ENCODE data around the gene RNF8.
"Not testable (repeated sequence)": the region's sequence is repeated elsewhere in the genome, so short reads cannot be mapped to it uniquely, and the experiment has no call there.

RNF8 gene

DNA sequence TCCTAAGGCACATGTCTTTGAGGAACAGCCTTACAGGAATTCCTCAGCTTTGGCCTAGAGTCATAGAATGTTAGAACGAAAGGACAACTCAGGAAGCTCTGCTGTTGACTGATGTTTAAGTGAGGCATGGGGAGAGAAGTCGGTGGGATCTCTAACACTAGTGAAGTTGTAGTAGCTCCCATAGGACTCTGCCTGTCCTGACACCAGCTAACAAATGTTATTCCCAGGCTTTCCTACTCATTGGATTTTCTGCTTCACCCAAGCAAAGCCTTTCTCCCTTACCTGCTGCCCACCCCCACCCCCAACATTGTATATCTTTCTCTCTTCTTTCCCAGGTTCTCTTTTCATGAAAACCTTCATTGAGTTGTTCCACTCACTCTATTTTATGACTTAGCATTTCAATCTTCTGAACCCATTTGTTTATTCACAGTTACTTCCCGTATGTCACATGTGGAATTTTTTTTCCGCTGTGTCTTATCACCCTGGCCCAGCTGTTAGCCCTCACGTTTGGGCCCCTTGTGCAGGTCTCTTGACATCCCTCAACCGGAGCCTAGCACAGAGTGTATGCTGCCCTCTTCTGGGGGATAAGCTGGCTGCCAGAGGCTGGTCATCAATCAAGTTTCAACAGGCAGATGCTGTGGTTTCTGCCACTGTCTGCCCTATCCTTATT is 39.2 kb upstream of the RNF8 start:
- ATAC-seq (replicated peaks) (no peak), DNase-seq (no peak)
- no peaks in the 10 kb centered on the region for H3K9me3 Mint-ChIP-seq
- H3K36me3 Mint-ChIP-seq (ENCODE audit: insufficient read depth) = peaks cover 6% of the 10 kb centered on the region
- peak overlapping the region; percentile 7 to 84 for H3K27ac Mint-ChIP-seq
- no peak overlapping the region for H3K4me3 Mint-ChIP-seq
- no peaks in the 10 kb centered on the region for H3K27me3 Mint-ChIP-seq
- no peaks in the 10 kb centered on the region for H3K4me1 Mint-ChIP-seq (ENCODE audit: low read depth in 2 of 2)

DNA sequence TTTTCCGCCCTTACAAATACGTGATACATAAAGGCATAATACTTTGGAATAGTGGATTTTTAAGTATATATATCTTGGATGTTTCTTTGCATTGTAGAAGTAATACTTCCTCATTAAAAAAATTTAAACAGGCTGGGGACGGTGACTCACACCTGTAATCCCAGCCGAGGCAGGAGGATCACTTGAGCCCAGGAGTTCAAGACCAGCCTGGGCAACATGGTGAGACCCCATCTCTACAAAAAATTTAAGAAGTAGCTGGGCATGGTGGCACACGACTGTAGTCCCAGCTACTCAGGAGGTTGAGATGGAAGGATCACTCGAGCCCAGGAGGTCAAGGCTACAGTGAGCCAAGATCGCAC is 38.6 kb upstream of the RNF8 start:
- Mint-ChIP-seq H3K9me3 (no peaks in the 10 kb centered on the region), H3K27me3 (no peaks in the 10 kb centered on the region), H3K27ac (peak overlapping the region in 1 of 2 donors; percentile 84), H3K4me3 (no peak overlapping the region), H3K4me1 (ENCODE audit: low read depth in 2 of 2) (no peaks in the 10 kb centered on the region), H3K36me3 (ENCODE audit: insufficient read depth) (peaks cover 5% of the 10 kb centered on the region)
- no peak for DNase-seq
- no peak for ATAC-seq (replicated peaks)

DNA sequence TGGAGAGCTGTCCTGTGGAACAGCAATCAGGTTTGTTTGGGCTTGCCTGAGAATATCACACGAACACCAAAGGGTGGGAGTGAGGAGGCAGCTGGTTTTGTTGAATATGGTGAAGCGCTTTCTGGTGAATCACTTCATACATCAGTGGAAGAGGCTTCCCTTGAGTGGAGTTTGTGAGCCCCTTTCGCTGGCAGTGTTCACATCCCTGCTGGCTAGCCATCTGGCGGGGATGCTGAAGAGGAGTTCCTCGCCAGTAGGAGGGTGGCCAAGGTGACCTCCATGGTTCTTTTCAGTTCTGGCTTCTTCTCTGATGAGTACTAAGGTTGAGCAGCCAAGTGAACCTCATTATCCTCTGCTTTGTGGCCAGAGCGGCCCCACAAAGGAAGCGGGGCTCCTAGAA is 37.7 kb upstream of the RNF8 start:
- H3K27me3 Mint-ChIP-seq = no peaks in the 10 kb centered on the region
- peaks cover 6% of the 10 kb centered on the region for H3K36me3 Mint-ChIP-seq (ENCODE audit: insufficient read depth)
- DNase-seq (no peak), ATAC-seq (replicated peaks) (no peak)
- no peaks in the 10 kb centered on the region for H3K9me3 Mint-ChIP-seq
- no peaks in the 10 kb centered on the region for H3K4me1 Mint-ChIP-seq (ENCODE audit: low read depth in 2 of 2)
- H3K4me3 Mint-ChIP-seq = no peak overlapping the region
- H3K27ac Mint-ChIP-seq = no peak overlapping the region

DNA sequence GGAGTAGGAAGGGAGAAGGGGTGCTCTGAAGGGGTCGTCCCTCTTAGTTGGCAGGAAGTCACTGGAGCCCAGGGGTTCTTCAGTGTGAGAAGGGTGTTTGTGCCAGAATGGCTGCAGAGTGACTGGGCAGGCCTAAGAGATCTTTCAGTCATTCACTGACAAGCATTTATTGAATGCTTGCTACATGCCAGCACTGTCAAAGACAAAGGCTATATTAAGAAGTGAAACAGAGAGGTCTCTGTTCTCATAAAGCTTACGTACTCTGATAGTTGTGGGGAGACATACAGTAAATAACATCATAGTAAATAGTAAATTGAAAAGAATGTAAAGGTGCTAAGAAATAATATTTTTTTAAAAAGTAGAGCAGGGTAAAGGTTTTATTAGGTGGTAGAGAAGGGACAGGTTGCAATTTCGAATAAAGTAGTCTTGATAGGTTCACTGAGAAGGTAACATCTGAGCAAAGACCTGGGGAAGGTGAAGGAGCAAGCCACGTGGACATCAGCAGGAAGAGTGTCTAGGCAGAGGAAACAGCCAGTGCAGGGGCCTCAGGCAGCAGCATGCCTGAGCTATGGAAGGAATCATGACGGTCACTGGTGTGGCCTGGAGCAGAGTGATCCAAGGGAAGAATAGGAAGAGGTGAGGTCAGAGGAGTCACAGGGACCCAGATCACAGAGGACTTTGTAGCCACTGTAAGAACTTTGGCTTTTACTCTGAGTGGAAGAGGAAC is 36.3 kb upstream of the RNF8 start:
- Mint-ChIP-seq H3K36me3 (ENCODE audit: insufficient read depth) (peaks cover 16% of the 10 kb centered on the region), H3K9me3 (no peaks in the 10 kb centered on the region), H3K27me3 (no peaks in the 10 kb centered on the region), H3K4me3 (no peak overlapping the region), H3K4me1 (ENCODE audit: low read depth in 2 of 2) (no peaks in the 10 kb centered on the region), H3K27ac (no peak overlapping the region)
- DNase-seq = no peak
- ATAC-seq (replicated peaks) = no peak

DNA sequence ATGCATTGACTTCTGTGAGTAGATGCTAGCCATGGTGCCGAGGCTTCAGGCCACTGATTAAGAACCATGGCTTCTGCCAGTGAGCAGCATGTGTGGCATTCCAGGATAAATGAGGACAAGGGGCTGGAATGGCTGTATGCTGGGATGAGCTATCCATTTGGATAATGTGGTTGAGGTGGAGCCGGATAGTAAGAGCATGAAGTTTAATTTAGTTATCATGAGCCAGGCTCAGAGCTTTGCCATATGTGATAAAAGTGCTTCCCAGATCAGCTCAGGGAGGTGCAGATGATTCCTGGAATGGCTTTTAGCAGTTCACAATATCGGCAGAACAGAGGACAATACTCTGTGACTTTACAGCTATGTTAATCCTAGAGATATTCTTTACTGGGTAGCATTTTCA is 34.6 kb upstream of the RNF8 start:
- ATAC-seq (replicated peaks) (no peak), DNase-seq (no peak)
- H3K4me1 Mint-ChIP-seq (ENCODE audit: low read depth in 2 of 2) = no peaks in the 10 kb centered on the region
- H3K27ac Mint-ChIP-seq = no peak overlapping the region
- H3K4me3 Mint-ChIP-seq = no peak overlapping the region
- peaks cover 16% of the 10 kb centered on the region for H3K36me3 Mint-ChIP-seq (ENCODE audit: insufficient read depth)
- H3K9me3 Mint-ChIP-seq = no peaks in the 10 kb centered on the region
- no peaks in the 10 kb centered on the region for H3K27me3 Mint-ChIP-seq

DNA sequence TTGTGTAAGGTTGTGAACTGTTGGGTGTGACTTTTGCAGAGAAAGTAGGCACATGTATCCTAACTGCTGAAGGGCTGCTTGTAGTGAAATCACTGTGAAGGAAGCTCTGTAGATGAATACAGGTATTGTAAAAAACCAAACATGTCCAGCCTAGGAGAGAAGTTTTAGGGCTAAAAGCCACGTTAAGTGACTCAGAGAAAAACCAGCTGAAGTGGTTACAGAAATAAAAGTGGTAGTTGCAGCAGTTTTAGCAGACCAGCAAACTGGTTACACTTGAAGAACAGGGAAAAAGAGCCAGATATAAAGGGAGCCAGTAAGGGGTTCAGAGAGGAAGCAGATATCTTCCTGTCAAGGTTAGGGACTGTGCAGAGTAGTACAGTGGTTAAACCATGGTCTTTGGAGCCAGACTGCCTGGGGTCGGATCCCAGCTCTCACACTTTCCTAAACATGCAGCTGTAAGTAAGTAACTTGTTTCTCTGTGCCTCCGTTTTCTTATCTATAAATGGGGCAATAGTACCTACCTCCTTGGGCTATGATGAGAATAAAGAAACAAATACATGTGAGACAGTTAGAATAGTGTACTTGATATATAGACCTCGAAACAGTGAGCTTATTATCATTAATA is 33.8 kb upstream of the RNF8 start:
- Mint-ChIP-seq H3K4me3 (no peak overlapping the region), H3K36me3 (ENCODE audit: insufficient read depth) (peaks cover 16% of the 10 kb centered on the region), H3K27me3 (no peaks in the 10 kb centered on the region), H3K4me1 (ENCODE audit: low read depth in 2 of 2) (no peaks in the 10 kb centered on the region), H3K9me3 (no peaks in the 10 kb centered on the region), H3K27ac (peak overlapping the region; percentile 3 to 36)
- DNase-seq = no peak
- no peak for ATAC-seq (replicated peaks)

DNA sequence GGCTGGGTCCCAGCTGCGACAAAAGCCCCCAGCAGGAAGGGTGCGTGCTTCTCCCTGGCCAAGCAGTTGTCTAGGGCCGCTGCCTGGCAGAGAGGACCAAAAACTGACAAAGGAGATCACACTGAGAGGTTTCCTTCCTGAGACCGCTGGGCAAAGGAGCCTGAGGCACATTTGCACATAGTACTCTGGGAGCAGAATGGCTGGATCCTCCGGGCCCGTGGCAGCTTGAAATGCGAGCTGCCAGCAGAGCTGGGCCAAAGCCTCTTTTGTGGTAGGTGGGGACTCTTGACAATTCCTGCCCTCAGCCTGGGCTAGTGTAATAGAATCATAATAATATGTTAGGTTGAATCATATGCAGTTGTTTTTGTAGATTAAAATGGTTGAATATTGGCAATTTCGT is 33.1 kb upstream of the RNF8 start:
- peaks cover 17% of the 10 kb centered on the region for H3K36me3 Mint-ChIP-seq (ENCODE audit: insufficient read depth)
- H3K27me3 Mint-ChIP-seq = no peaks in the 10 kb centered on the region
- H3K9me3 Mint-ChIP-seq = no peaks in the 10 kb centered on the region
- no peak overlapping the region for H3K4me3 Mint-ChIP-seq
- peaks cover 0 to under 1% of the 10 kb centered on the region in 2 donors for H3K4me1 Mint-ChIP-seq (ENCODE audit: low read depth in 2 of 2)
- DNase-seq (no peak), ATAC-seq (replicated peaks) (no peak)
- H3K27ac Mint-ChIP-seq = no peak overlapping the region

DNA sequence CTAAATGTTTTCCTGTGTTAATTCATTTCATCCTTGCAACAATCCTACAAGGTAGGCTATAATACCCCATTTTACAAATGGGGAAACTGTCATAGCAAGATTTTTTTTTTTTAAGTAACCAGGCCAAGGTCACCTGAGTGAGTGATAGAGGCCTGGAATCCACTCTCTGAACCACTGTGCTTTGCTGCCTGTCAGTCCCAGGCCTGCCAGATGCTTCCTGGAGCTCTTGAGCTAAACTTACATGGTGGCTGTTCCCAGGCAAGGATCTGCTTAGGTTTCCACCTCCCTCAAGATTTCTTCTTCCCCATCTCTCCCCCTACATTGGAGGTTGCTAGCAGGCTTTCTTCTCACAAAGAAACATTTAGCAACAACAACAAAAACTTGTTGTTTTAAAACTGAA is 32.7 kb upstream of the RNF8 start:
- peaks cover 0 to 3% of the 10 kb centered on the region in 2 donors for H3K4me1 Mint-ChIP-seq (ENCODE audit: low read depth in 2 of 2)
- peaks cover 18% of the 10 kb centered on the region for H3K36me3 Mint-ChIP-seq (ENCODE audit: insufficient read depth)
- DNase-seq = no peak
- no peaks in the 10 kb centered on the region for H3K9me3 Mint-ChIP-seq
- no peaks in the 10 kb centered on the region for H3K27me3 Mint-ChIP-seq
- H3K4me3 Mint-ChIP-seq = no peak overlapping the region
- peak overlapping the region; percentile 13 to 27 for H3K27ac Mint-ChIP-seq
- ATAC-seq (replicated peaks) = no peak

DNA sequence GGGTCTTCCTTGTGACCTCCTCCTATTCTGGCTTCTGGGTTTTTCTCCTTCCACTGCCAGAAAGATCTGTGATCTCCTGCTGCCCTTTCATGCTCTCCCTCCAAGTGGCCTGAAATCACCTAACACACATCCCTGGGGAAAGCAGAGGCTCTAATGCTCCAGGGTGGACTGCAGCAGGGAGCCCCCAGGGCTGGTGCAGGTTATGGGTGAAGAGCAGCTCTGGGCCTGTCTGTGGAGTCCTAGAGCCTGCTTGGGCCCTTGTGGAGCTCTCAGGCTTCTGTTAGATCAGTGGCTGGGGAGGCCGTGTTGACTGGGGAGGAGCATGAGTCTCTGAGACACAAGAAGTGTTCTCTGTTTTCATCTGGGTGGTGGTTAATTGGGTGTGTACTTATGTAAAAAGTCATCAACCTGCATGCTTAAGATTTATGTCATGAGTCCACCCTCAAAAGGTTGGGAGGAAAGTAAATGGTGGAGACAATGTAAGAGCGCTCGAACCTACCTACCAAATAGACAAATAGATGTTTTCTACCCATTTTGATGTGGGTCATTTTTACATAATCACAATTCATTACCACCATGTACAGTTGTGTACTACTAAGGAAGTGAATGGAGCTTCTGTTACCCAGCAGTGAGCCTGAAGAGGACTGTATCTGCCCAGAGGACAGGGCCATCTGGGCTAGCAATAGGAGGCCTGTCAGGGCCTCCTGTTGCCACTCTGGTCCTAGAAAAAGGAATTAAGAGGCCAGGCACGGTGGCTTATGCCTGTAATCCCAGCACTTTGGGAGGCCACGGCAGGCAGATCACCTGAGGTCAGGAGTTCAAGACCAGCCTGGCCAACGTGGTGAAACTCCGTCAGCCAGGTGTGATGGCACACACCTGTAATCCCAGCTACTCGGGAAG is 32.0 kb upstream of the RNF8 start:
- Mint-ChIP-seq H3K4me3 (no peak overlapping the region), H3K36me3 (ENCODE audit: insufficient read depth) (peaks cover 22% of the 10 kb centered on the region), H3K4me1 (ENCODE audit: low read depth in 2 of 2) (peaks cover 0 to 3% of the 10 kb centered on the region in 2 donors), H3K9me3 (no peaks in the 10 kb centered on the region), H3K27me3 (no peaks in the 10 kb centered on the region), H3K27ac (peak overlapping the region; percentile 13 to 27)
- DNase-seq (no peak), ATAC-seq (replicated peaks) (no peak)

DNA sequence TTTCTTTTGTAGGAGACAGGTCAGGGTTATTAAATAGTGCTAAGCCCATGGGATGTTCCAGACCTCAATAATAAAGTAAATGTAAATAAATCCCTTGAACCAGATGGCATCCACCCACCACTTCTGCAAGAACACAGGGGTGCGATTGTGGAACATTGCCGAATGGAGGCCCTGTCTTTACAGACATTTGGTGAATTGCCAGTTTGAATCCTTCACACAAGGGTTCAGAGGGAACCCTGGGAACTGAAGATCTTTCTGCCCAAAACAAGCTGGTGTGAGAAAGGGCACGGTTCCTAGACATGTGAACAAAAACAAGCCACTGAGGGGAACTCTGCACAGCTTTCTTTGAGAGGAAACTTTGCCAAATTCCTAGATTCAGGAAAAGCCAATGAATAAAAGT is 30.2 kb upstream of the RNF8 start:
- Mint-ChIP-seq H3K36me3 (ENCODE audit: insufficient read depth) (peaks cover 25% of the 10 kb centered on the region), H3K27ac (no peak overlapping the region), H3K4me1 (ENCODE audit: low read depth in 2 of 2) (peaks cover 0 to 3% of the 10 kb centered on the region in 2 donors), H3K4me3 (no peak overlapping the region), H3K27me3 (no peaks in the 10 kb centered on the region), H3K9me3 (no peaks in the 10 kb centered on the region)
- no peak for DNase-seq
- no peak for ATAC-seq (replicated peaks)

DNA sequence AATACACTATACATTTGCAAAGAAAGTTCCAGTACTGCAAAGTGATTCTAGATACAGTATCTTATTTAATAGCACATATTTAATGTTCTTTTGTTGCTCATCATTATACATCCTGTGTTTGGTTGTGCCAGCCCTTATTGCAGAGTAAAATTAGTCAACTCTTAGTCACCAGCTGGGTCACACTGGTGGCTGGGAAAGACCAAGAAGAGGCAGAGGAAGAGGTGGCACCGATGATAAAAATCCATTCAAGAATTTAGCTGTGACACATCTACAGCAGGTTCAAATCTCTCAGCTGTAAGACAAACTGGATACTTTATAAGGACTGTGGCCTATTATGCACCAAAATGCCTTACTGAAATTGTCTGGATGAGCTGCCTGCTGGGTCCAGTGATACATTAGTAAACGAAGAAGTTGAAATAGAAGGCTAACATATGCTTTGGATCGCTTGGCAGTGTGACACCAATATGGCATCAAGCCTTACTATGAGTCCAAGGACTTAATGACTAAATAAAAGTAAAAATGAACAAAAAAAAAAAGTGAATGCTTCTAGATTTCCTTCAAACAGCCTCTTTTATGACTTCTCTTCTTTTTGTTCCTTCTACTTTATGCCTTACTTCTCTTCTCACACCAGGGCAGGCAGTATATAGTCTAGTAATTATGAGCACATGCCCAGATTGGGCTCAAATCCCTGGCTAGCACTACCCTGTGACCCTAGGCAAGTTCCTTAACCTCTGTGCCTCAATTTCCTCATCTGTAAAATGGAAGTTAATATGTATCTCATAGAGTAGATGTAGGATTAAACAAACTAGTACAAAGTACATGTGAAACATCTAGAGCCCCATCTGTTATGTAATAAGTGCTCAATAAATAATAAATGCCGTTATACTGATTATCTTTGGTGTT is 29.4 kb upstream of the RNF8 start:
- Mint-ChIP-seq H3K9me3 (no peaks in the 10 kb centered on the region), H3K4me1 (ENCODE audit: low read depth in 2 of 2) (peaks cover 0 to 3% of the 10 kb centered on the region in 2 donors), H3K27me3 (no peaks in the 10 kb centered on the region), H3K27ac (peak overlapping the region in 1 of 2 donors; percentile 47), H3K4me3 (no peak overlapping the region), H3K36me3 (ENCODE audit: insufficient read depth) (peaks cover 28% of the 10 kb centered on the region)
- ATAC-seq (replicated peaks) (no peak), DNase-seq (no peak)

DNA sequence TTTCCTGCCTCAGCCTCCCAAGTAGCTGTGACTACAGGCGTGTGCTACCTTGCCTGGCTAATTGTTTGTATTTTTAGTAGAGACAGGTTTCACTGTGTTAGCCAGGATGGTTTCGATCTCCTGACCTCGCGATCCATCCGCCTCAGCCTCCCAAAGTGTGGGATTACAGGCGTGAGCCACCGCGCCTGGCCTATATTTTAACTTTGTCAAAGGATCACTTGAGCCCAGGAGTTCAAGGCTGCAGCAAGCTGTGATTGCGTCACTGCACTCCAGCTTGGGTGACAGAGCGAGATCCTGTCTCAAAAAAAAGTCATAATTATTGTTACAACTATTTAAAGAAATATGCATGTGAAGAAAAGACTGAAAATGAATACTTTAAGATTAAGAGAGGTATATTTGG is 23.4 kb upstream of the RNF8 start:
- H3K4me1 Mint-ChIP-seq (ENCODE audit: low read depth in 2 of 2); H3K9me3 Mint-ChIP-seq; DNase-seq; H3K27ac Mint-ChIP-seq; H3K27me3 Mint-ChIP-seq; ATAC-seq (replicated peaks); H3K4me3 Mint-ChIP-seq: not testable (repeated sequence)
- H3K36me3 Mint-ChIP-seq (ENCODE audit: insufficient read depth) = peaks cover 27% of the 10 kb centered on the region

DNA sequence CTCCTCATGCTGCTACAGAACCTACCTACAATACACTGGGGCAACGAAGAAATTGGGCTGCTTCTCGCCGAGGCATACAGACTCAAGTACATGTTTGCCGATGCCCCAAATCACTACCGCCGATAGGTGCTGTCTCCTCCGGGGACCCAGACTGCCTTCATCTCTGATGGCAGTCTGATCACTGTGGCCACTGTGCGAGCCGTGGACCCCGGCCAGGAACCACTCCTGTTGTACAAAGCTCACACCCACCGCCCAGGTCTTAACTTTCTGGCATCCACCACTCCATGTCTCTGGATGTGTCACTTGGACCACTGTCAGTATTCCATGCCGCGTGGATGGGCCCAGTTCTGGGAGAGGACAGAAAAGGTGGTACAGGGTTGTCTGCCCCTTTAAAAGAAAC is 22.7 kb upstream of the RNF8 start:
- no peak for ATAC-seq (replicated peaks)
- no peak overlapping the region for H3K4me3 Mint-ChIP-seq

More for the DNA sequence above, 22.7 kb upstream of the RNF8 start:
- Mint-ChIP-seq H3K9me3 (no peaks in the 10 kb centered on the region), H3K36me3 (ENCODE audit: insufficient read depth) (peaks cover 23% of the 10 kb centered on the region), H3K4me1 (ENCODE audit: low read depth in 2 of 2) (no peaks in the 10 kb centered on the region), H3K27ac (no peak overlapping the region), H3K27me3 (no peaks in the 10 kb centered on the region)
- no peak for DNase-seq
